HEK293 (cell line): ENCODE results near the gene BET1.

Experiments
- CTCF ChIA-PET: fragments of 350-600 bp; formaldehyde crosslinking; extraction: SDS; loops from one replicate; lab custom pipeline; 2021; ENCODE audit warnings: antibody characterized with exemption; lab: Yijun Ruan, JAX
- POLR2A ChIA-PET: fragments of 300-600 bp; formaldehyde crosslinking; extraction: SDS; loops from one replicate; lab custom pipeline; 2020; ENCODE audit warnings: antibody characterized with exemption, inconsistent platforms; lab: Yijun Ruan, JAX
- H3K27ac ChIP-seq: fragments of 200-500 bp; sonication (Bioruptor generic); 2 replicates; pipeline ENCODE4 v1.5.1; 2014; ENCODE audit warnings: low read depth, low read length, control low read depth, inconsistent platforms; ENCODE audit errors: extremely low read depth
- H3K36me3 ChIP-seq, 2 experiments: fragments of 200-500 bp in 1 of 2; sonication (Bioruptor generic) in 1 of 2; 1 replicate in 1 of 2; 2 replicates in 1 of 2; pipeline ENCODE4 v1.5.1; 2014 to 2017; ENCODE audit warnings: inconsistent platforms in 2 of 2, low read length in 2 of 2; ENCODE audit not compliant: control insufficient read depth in 2 of 2, insufficient read depth in 1 of 2
- H3K4me1 ChIP-seq: fragments of 200-500 bp; sonication (Bioruptor generic); 2 replicates; pipeline ENCODE4 v1.5.1; 2014; ENCODE audit warnings: mild to moderate bottlenecking, low read length, inconsistent platforms; ENCODE audit not compliant: control insufficient read depth, insufficient read depth
- H3K4me3 ChIP-seq: 2 replicates; pipeline ENCODE4 v1.5.1; 2011; ENCODE audit warnings: low read depth, mild to moderate bottlenecking, control low read depth, low read length, moderate library complexity
- H3K9me3 ChIP-seq: fragments of 200-500 bp; sonication (Bioruptor generic); 2 replicates; pipeline ENCODE4 v1.5.1; 2014; ENCODE audit warnings: low read depth, low read length, inconsistent platforms; ENCODE audit not compliant: control insufficient read depth, insufficient read depth
- IKZF3 ChIP-seq: fragments of 450-650 bp; IDR thresholded peaks from 2 replicates; pipeline ENCODE4 v1.5.0; 2018; ENCODE audit warnings: missing biosample characterization, mild to moderate bottlenecking, missing genetic modification characterization, moderate library complexity
- KLF1 ChIP-seq: fragments of 450-650 bp; formaldehyde crosslinking; IDR thresholded peaks from 2 replicates; pipeline ENCODE4 v1.5.1; 2016; ENCODE audit warnings: missing biosample characterization, missing genetic modification characterization
- KLF8 ChIP-seq: fragments of 450-650 bp; formaldehyde crosslinking; IDR thresholded peaks from 2 replicates; pipeline ENCODE4 v1.5.1; 2016; ENCODE audit warnings: missing biosample characterization, missing genetic modification characterization
- KLF9 ChIP-seq: fragments of 450-650 bp; formaldehyde crosslinking; IDR thresholded peaks from 2 replicates; pipeline ENCODE4 v1.5.1; 2016; ENCODE audit warnings: missing biosample characterization, missing genetic modification characterization, low read depth
- REST ChIP-seq: fragments of 450-650 bp; formaldehyde crosslinking; IDR thresholded peaks from 2 replicates; pipeline ENCODE4 v1.5.1; 2016; ENCODE audit warnings: missing biosample characterization, missing genetic modification characterization
- ZBTB21 ChIP-seq: fragments of 450-650 bp; formaldehyde crosslinking; IDR thresholded peaks from 2 replicates; pipeline ENCODE4 v1.5.1; 2017; ENCODE audit warnings: missing biosample characterization, missing genetic modification characterization
- ZFP37 ChIP-seq: fragments of 450-650 bp; formaldehyde crosslinking; IDR thresholded peaks from 2 replicates; pipeline ENCODE4 v1.5.1; 2016; ENCODE audit warnings: missing biosample characterization, missing genetic modification characterization
- ZFP69B ChIP-seq: fragments of 450-650 bp; formaldehyde crosslinking; IDR thresholded peaks from 2 replicates; pipeline ENCODE4 v1.5.1; 2016; ENCODE audit warnings: missing biosample characterization, missing genetic modification characterization
- ZNF211 ChIP-seq: fragments of 450-650 bp; formaldehyde crosslinking; IDR thresholded peaks from 2 replicates; pipeline ENCODE4 v1.5.1; 2016; ENCODE audit warnings: low read depth, missing biosample characterization, missing genetic modification characterization
- ZNF221 ChIP-seq: fragments of 450-650 bp; formaldehyde crosslinking; IDR thresholded peaks from 2 replicates; pipeline ENCODE4 v1.5.1; 2017; ENCODE audit warnings: missing biosample characterization, missing genetic modification characterization, borderline replicate concordance
- ZNF350 ChIP-seq: fragments of 450-650 bp; formaldehyde crosslinking; IDR thresholded peaks from 2 replicates; pipeline ENCODE4 v1.5.0; 2017; ENCODE audit warnings: missing biosample characterization, mild to moderate bottlenecking, missing genetic modification characterization
- ZNF473 ChIP-seq: fragments of 450-650 bp; formaldehyde crosslinking; IDR thresholded peaks from 2 replicates; pipeline ENCODE4 v1.5.1; 2017; ENCODE audit warnings: missing biosample characterization, missing genetic modification characterization
- ZNF521 ChIP-seq: fragments of 450-650 bp; formaldehyde crosslinking; IDR thresholded peaks from 2 replicates; pipeline ENCODE4 v1.5.1; 2017; ENCODE audit warnings: missing biosample characterization, mild to moderate bottlenecking, missing genetic modification characterization
- ZNF529 ChIP-seq: fragments of 450-650 bp; formaldehyde crosslinking; IDR thresholded peaks from 2 replicates; pipeline ENCODE4 v1.5.1; 2017; ENCODE audit warnings: missing genetic modification characterization, missing biosample characterization; ENCODE audit not compliant: insufficient replicate concordance
- ZNF560 ChIP-seq: fragments of 450-650 bp; formaldehyde crosslinking; IDR thresholded peaks from 2 replicates; pipeline ENCODE4 v1.5.1; 2017; ENCODE audit warnings: missing biosample characterization, missing genetic modification characterization, borderline replicate concordance
- ZNF596 ChIP-seq: fragments of 450-650 bp; IDR thresholded peaks from 2 replicates; pipeline ENCODE4 v1.5.0; 2018; ENCODE audit warnings: missing biosample characterization, mild to moderate bottlenecking, missing genetic modification characterization, moderate library complexity
- ZNF600 ChIP-seq: fragments of 450-650 bp; formaldehyde crosslinking; IDR thresholded peaks from 2 replicates; pipeline ENCODE4 v1.5.1; 2016; ENCODE audit warnings: missing biosample characterization, missing genetic modification characterization
- ZNF660 ChIP-seq: fragments of 450-650 bp; IDR thresholded peaks from 2 replicates; pipeline ENCODE4 v1.5.1; 2018; ENCODE audit warnings: missing biosample characterization, mild to moderate bottlenecking, missing genetic modification characterization
- ZNF664 ChIP-seq: fragments of 450-650 bp; formaldehyde crosslinking; IDR thresholded peaks from 2 replicates; pipeline ENCODE4 v1.5.1; 2016; ENCODE audit warnings: missing biosample characterization, missing genetic modification characterization
- ZNF707 ChIP-seq: fragments of 450-650 bp; formaldehyde crosslinking; IDR thresholded peaks from 2 replicates; pipeline ENCODE4 v1.5.1; 2016; ENCODE audit warnings: missing biosample characterization, missing genetic modification characterization
- ZNF747 ChIP-seq: fragments of 450-650 bp; formaldehyde crosslinking; IDR thresholded peaks from 2 replicates; pipeline ENCODE4 v1.5.1; 2016; ENCODE audit warnings: missing biosample characterization, missing genetic modification characterization
- ZNF768 ChIP-seq: fragments of 450-650 bp; formaldehyde crosslinking; IDR thresholded peaks from 2 replicates; pipeline ENCODE4 v1.5.1; 2018; ENCODE audit warnings: missing biosample characterization, mild to moderate bottlenecking, missing genetic modification characterization
- ZNF792 ChIP-seq: fragments of 450-650 bp; formaldehyde crosslinking; IDR thresholded peaks from 2 replicates; pipeline ENCODE4 v1.5.1; 2016; ENCODE audit warnings: missing biosample characterization, missing genetic modification characterization
- ZNF837 ChIP-seq: fragments of 450-650 bp; formaldehyde crosslinking; IDR thresholded peaks from 2 replicates; pipeline ENCODE4 v1.5.1; 2016; ENCODE audit warnings: missing biosample characterization, missing genetic modification characterization
- TF ChIP-seq, protein P1 (sequence below): fragments of 450-650 bp; formaldehyde crosslinking; IDR thresholded peaks from 2 replicates; pipeline ENCODE4 v1.5.1; 2016; ENCODE audit warnings: missing biosample characterization, missing genetic modification characterization

The BET1 gene

GRCh38 chr7:93945756-93946535, 58.2 kb downstream of the BET1 start:
- no peak overlapping the region for H3K4me3 ChIP-seq
- no peaks in the 10 kb centered on the region for H3K36me3 ChIP-seq
- ChIA-PET POLR2A (no interaction called here), CTCF (no interaction called here)
- H3K4me1 ChIP-seq: no peaks in the 10 kb centered on the region
- no peak for TF ChIP-seq ZNF560
- TF ChIP-seq ZFP69B (tag by site-specific recombination): no peak
- TF ChIP-seq ZBTB21 (tag by site-specific recombination): no peak
- TF ChIP-seq ZNF529 (tag by site-specific recombination): no peak
- no peak for TF ChIP-seq ZNF473 (tag by site-specific recombination)
- no peak for TF ChIP-seq ZFP37 (tag by site-specific recombination)
- TF ChIP-seq KLF1: no peak
- TF ChIP-seq KLF9 (tag by site-specific recombination): no peak
- TF ChIP-seq ZNF521: no peak
- TF ChIP-seq IKZF3: no peak
- no peak for TF ChIP-seq ZNF747 (tag by site-specific recombination)
- no peak for TF ChIP-seq ZNF792 (tag by site-specific recombination)
- no peak for TF ChIP-seq ZNF768
- TF ChIP-seq ZNF211 (tag by site-specific recombination): no peak
- H3K9me3 ChIP-seq: no peaks in the 10 kb centered on the region
- H3K27ac ChIP-seq: no peak overlapping the region

GRCh38 chr7:93945083-93945482, 59.1 kb downstream of the BET1 start:
- ChIA-PET CTCF (no interaction called here), POLR2A (no interaction called here)

GRCh38 chr7:93944673-93945072, 59.5 kb downstream of the BET1 start:
- H3K4me3 ChIP-seq: no peak overlapping the region
- no peak overlapping the region for H3K27ac ChIP-seq
- no peaks in the 10 kb centered on the region for H3K36me3 ChIP-seq
- no peaks in the 10 kb centered on the region for H3K4me1 ChIP-seq
- ChIA-PET CTCF (no interaction called here), POLR2A (no interaction called here)
- no peaks in the 10 kb centered on the region for H3K9me3 ChIP-seq
- TF ChIP-seq ZNF837 (tag by site-specific recombination) (no peak), ZNF221 (tag by site-specific recombination) (no peak), KLF8 (tag by site-specific recombination) (no peak), ZNF350 (tag by site-specific recombination) (no peak), ZNF707 (tag by site-specific recombination) (no peak), ZNF600 (tag by site-specific recombination) (no peak), ZNF596 (tag by site-specific recombination) (no peak), ZNF660 (tag by site-specific recombination) (no peak), ZNF664 (tag by site-specific recombination) (no peak), ZNF560 (no peak)
- TF ChIP-seq, protein P1, sequence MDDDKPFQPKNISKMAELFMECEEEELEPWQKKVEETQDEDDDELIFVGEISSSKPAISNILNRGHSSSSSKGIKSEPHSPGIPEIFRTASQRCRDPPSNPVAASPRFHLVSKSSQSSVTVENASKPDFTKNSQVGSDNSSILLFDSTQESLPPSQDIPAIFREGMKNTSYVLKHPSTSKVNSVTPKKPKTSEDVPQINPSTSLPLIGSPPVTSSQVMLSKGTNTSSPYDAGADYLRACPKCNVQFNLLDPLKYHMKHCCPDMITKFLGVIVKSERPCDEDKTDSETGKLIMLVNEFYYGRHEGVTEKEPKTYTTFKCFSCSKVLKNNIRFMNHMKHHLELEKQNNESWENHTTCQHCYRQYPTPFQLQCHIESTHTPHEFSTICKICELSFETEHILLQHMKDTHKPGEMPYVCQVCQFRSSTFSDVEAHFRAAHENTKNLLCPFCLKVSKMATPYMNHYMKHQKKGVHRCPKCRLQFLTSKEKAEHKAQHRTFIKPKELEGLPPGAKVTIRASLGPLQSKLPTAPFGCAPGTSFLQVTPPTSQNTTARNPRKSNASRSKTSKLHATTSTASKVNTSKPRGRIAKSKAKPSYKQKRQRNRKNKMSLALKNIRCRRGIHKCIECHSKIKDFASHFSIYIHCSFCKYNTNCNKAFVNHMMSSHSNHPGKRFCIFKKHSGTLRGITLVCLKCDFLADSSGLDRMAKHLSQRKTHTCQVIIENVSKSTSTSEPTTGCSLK: no peak

More at GRCh38 chr7:93945083-93945482, 59.1 kb downstream of the BET1 start:
- H3K9me3 ChIP-seq: no peaks in the 10 kb centered on the region
- no peaks in the 10 kb centered on the region for H3K4me1 ChIP-seq
- no peaks in the 10 kb centered on the region for H3K36me3 ChIP-seq
- H3K4me3 ChIP-seq: no peak overlapping the region
- no peak overlapping the region for H3K27ac ChIP-seq
- no peak for TF ChIP-seq REST
- TF ChIP-seq ZFP69B (tag by site-specific recombination): no peak
